HG03469 (cell line): ENCODE measurements around the gene CHN2.

Experiments
- ATAC-seq: cut with Tn5 transposase; IDR thresholded peaks from one replicate; pipeline ENCODE4 v1.9.1; 2021; ENCODE audit warnings: mild to moderate bottlenecking, moderate library complexity, moderate number of reproducible peaks; ENCODE audit not compliant: unreplicated experiment

CHN2 gene

DNA sequence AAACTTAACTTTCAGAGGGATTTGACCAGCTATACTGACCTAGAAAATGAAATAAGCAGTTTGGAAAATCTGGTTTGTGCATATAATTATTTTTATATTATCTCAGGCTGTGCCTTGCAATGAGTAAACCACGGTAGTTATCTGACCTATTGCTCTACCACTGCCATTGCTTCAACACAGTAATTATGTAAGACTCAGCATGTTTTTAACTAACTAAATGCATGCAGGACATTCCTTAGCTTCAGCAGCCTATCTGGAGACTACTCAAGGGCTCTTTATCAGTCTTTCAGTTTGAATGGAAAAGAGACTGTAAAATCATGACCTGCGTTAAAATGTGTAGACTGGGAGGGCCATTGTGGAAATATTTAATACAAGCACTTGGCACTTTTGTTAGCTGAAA, 22.5 kb downstream of the CHN2 start:
- ATAC-seq, result no peak

DNA sequence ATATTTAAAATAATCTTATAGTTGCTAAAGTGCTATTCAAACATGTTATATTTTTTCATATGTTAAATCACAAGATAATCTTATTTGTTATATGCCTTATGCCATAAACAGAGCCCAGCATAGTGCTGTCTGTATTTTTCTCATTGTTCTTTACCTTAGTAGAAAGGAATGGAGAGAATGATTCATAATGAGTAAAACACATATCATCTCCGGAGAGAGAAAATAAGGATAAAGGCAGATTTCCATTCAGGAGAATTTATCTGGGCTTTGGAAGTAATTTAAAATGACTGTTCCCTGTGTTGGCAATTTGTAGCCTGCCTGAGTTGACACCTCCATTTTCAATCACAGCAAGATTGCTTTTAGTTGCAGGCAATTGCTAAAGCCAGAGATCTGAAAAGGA, 30.2 kb downstream of the CHN2 start:
- no peak for ATAC-seq

DNA sequence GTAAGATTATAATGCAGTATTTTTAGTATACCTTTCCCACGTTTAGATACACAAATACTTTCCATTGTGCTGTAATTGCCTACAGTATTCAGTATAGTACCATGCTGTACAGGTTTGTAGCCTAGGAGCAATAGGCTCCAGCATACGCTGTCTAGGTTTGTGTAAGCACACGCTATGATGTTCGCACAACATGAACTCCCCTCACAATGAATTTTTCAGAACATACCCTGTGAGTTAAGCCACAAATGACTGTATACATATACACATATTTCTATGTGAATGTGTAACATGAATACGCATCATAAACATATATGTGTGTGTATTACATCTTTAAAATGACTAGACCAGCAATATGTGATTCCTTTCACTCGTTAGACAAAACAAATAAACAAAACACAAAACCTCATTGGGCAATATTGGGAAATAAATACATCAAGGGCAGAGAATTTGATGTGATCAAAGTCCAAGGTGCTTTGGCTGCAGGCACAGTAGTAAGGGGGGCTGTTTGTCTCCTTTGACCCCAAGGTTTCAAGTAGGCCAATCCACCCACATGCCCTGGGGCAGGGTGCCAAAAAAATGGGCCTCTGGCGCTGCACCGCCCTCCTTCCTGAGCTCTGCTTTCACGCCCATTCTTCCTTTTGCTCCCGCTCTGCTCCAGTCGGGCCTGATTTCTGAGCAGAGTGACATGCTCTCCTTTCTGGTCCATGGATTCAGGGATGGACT, 33.9 kb downstream of the CHN2 start:
- no peak for ATAC-seq

DNA sequence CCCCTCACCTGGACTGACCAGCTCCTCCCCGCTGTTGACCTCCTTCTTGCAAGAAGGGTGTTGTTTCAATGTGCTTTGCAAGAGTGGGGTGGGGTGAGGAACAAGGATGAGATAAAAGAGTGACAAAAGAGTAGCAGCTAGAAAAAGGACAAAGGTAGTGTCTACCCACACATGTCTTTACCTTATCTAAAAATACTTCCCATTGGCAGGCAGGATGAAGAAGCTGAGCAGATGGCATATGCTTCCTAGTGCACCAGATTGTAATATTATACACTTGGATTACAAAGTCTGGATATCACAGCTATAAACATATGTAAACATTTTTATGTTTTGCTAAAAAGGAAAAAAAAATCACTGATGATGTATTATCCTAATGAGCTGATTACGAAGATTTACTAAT, 34.5 kb downstream of the CHN2 start:
- ATAC-seq, result no peak

DNA sequence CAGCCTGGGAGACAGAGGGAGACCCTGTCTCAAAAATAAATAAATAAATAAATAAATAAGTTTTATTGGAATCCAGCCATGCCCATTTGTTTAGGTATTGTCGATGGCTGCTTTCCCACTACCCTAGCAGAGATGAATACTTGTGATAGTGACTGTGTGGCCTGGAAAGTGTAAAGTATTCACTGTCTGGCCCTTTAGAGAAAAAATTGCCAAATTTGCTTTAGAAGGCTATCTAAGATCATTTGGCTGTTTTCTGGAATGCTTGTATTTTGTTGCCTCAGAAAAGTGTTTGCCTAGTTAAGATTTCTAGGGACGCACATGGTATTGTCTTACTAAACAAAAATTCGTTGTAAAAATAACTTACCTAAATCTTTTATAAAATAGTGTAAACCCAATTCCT, 35.4 kb downstream of the CHN2 start:
- no peak for ATAC-seq

DNA sequence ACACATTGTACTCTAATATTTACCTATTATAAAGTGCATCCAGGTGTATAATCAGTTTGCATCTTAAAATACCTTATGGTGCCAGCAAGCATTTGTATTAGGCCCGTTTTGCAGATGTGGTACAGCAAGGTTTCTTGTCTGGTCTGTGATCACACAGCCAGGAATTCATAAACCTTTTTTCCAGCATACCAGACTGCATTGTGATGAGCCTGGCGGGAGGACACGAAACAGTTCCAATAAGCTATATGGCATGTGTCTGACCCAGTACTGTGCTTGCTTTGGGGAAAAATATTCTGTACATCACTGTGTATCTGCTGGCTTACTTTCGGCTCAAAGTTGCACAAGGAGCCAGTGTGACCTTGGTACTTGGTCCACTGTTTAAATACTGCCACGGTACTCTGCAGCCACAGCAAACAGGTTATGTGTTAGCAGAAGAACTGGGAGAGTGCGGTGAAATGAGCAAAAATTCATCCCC, 36.3 kb downstream of the CHN2 start:
- ATAC-seq, result no peak

DNA sequence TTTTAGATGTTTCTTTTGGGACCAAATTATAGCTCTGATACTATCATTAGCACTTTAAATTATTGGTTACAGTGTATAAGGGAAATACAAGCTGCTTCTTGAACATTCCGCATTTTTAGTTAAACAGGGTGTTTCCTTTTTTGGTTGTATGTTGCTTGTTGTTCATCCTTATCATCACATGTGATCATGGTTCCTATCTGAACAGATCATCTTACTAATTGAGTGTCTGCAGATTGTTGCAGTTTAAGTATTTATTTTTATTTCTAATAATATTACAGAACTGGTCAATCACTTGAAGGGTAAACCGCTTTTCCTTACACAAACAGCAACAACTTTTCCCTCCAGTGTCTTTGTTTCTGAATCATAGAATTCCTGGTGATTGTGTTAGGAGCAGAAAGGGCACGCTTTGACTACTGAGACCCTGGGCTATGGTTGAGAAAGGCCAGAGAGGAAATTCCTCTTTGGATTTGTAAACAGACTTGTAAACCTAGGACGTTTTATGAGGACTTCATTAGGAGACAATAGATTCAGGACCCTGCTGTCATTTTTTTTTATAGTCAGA, 37.2 kb downstream of the CHN2 start:
- no peak for ATAC-seq

DNA sequence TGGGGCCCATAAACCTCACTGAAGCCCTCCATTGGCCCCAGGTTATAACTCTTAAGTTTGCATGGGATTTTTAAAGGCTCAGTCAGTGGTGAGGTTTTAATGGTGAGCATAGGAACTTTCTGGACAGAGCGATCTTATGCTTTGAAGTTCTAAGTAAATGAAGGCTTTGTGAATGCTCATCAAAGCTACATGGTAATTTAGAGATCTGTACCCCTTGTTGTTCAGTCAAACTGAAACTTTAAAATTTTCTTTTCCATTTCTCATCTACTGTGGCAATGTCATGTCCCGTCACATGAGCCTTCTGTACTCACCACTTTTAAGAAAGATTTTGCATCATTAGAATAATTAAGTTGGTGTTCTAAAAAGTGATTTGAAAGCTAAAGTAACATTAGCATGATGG, 39.9 kb downstream of the CHN2 start:
- no peak for ATAC-seq

DNA sequence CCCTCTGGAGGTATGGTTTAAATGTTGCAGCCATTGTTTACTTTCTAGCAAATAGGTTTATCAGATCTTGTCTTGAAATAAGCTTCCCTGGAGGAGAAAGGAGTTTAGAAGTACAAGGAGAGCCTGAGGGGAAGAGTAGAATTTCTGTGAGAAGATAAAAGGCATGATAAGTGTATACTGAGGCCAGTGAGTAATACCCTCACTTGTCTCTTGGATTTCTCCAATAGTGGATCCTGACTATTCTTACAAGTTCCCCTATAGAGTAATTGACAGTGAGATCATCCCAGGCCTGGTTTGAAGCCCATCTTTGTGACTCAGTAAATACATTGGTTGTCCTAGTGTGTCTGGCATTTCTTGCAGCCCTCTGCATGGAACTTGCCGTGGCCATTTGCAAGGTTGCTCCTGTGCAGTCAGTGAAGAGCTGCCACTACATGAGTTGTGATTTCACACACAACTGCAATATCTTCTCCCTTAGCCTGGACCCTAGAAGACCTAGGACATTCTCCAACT, 41.6 kb downstream of the CHN2 start:
- no peak for ATAC-seq

DNA sequence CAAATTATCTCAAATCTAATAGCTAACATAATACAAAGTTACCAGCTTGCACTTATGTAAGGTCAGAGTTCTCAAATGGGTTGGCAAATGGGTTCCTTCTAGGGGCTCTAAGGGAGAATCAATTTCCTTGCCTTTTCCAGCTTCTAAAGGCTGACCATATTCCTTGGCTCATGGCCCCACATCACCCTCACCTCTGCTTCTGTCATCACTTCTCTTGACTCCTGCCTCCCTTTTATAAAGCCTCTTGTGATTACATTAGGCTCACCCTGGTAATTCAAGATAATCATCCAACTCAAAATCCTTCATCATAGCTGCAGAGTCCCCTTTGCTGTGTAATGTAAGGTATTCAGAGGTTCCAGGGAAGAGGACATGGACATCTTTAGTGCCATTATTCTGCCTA, 42.1 kb downstream of the CHN2 start:
- no peak for ATAC-seq

DNA sequence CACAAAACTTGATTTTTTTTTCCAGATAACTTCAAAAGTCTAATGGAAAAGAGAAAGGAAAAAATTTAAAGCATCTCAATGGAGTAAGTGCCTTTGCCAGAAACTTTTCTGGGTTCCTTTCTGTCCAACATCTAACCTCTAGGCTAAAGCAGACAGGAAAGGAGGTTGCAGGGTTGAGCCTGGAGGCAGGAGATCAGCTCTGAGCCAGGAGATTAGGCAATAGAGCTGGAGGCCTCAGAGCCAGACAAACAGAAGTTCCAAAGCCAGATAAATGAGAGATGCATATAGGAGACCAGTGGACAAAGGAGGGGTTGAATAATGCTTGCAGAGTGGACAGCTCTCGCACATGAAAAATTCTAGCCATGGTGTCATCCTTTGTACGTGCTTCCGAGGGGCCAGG, 42.9 kb downstream of the CHN2 start:
- ATAC-seq, result no peak

DNA sequence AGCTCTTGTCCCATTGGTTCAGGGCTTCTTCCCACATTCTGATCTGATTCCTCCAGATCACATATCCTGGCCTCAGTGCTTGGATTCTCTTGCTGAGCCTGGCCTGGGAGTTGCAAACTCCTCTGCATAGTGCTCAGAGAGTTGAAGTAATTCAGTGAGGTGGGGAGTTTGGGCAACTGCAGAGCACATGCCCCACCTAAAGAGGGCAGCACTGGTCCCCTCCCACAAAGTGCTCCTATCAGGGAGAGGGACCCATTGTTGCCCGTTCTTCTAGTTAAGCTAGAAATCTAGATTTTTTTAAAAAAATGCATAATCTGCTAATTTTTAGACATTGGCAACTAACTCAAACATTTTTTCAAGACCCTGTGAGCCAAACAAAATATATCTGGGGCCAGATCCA, 45.1 kb downstream of the CHN2 start:
- no peak for ATAC-seq

DNA sequence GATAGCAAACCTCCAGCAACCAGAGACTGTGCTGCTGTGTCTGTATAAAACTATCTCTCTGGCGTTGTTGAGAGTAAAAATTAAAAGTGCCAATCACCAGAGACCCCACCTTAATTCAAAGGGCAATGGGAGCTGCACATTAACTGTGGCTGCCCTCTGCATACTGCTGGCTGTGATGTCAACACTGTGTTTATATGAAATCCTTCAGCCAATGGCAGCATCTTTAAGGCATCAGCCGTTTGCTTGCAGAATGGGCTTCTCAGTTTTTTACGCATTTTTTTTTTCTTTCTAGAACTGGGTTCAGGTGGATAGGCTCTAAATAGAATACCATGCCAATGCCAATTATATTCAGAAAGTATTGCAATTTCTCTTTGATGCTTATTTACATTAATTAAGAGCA, 47.7 kb downstream of the CHN2 start:
- no peak for ATAC-seq

DNA sequence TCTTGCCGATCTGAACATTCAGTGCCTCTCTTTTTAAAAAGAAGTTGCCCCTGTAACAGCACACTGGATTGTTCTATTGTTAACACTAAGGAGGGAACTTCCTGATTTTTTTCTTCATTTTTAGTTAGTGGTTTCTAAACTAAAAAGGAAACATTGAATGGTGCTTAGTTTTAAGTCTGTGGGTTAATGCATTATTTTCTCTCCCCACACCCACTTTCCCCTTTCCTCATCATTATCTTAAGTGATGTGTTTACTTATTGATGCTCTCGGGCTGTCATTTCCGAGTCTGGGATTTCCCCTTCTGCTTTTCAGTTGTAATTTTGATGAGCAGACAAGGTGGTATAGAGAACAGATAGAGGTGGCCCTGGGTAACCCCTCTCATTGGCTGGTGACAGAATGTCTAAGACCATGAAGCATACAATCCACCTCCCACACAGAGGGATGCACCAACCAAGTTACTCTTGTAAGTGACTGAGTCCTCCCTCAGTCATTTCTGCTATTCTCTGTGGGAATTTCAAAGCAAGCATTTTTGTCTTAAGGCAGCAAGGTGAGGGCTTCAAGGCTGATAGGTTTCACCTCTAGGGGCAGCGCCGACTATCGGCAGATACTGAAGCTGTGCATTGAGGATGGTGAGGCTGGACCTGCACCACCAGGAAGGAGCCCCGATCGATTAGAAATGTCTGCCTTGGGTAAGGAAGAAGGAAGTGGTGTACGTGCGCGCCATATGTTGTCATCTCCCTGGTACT, 49.5 kb downstream of the CHN2 start:
- ATAC-seq, result no peak

DNA sequence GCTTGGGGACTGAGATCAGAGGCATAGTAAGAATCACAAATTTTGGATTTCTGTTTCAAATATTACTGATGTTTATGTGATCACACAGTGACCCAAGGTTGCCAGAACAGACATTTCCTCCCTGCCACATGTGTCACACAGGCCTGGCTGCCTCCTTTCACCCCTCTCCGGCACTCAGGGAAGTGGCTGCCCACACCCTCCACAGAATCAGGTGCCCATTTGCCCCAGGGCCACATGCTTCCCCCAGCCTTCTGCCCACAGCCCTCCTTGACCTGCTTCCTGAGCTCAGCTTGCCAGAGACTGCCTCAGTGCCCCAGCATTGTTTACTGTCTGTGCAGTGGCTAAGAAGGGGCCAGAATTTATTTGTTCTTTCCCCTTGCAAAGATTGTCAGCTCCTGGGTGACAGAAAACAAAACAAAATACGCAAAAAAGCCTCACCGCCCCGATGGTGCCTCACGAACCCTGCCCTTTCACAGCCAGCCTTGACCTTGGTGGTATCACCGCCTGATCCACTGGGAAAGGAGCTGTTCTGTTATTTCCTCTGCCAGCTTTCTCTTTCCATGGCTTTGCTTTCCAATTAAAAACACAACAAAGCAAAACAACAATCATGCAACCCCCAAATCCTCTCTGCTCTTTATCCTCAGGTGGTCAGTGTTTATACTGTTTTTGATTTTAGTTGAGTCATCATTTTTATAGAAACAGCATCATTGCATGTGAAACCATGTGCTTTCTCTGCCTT, 52.8 kb downstream of the CHN2 start:
- ATAC-seq, result no peak

DNA sequence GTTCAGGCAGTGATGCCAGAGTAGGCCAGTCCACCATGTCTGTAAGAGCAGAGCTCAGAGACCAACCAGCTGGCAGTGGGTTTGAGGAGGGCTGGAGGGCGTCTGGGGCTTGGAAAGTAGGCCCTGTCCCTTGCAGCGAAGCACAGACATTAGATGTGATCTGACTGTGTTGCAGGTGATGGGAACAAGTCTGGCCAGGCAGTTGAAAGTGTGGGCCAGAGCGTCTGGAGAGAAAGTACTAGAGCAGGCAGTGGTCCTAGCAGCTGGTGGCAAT, 53.3 kb downstream of the CHN2 start:
- no peak for ATAC-seq

DNA sequence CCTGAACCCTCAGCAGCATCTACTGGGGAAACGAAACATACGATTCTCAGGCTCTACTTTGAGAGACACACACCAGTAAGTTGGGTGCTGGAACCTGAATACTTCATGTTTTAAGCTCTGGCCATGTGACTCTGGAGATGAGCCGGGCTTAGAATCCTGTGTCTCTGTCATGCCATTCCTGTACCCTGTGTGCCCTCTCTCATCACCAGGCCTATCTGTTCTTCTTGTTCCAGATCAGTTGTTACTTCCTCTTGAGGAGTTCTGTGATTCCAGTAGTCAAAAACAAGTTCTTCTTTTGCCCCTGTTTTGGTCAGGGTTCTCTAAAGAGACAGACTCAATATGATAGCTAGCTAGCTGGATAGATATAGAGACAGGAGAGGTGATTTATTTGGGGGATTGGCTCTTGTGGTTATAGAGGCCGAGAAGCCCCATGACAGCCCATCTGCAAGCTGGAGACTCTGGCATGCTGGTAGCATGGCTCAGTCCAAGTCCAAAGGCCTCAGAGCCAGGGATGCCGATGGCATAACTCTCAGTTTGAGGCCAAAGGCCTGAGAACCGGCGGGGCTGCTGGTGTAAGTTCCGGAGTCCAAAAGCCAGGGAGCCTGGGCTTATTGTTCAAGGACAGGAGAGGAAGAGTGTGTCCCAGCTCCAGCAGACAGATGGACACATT, 54.3 kb downstream of the CHN2 start:
- no peak for ATAC-seq

DNA sequence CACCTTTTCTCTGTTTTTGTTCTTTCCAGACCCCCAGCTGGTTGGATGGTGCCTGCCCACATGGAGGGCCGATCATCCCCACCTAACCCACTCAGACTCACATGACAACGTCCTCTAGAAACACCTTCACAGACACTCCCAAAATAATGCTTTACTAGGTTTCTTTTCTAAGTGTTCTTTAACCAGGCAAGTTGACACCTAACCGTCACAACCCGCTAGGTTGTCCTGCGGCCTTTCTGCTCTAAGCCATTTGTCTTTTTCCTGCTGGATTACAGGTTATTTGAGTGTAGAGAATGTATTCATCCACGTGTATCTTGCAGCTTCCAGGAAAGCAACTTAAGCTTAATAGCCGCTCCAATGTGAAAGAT, 54.8 kb downstream of the CHN2 start:
- ATAC-seq, result no peak

DNA sequence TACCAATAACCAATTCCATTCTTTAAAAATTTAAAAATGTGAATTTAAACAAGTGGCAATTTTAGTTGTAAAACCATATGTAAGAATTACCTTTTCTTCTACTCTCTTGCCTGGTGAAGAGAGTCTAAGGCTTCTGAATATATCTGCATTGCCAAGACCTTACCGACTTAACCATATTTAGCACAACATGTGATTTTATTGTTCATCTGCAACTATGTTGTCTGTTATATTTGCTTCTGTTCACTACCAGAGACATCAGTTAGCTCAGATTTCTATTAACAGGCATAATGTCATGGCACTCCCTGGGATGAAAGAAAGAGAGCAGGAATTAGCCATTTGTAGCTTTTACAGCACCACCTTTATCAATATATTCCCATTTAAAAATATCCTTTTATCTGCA, 55.3 kb downstream of the CHN2 start:
- no peak for ATAC-seq

DNA sequence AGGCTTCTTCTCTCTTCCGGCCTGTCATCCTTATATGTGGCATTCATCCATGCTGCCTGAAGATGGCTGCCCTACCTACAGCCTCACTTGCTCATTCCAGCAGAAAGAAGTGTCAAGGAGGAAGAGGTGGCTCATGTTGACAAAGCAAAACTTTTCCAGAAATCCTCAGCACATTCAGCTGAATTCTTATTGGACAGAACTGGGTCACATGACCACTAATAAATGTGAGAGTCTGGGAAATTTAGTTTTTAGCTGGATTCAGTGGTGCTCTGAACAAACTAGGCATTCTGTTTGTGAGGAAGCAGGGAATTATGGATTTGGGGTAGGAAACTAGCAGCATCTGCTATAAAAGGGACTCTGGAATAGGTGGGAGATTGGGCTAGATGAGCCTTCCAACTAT, 58.6 kb downstream of the CHN2 start:
- ATAC-seq, result no peak

DNA sequence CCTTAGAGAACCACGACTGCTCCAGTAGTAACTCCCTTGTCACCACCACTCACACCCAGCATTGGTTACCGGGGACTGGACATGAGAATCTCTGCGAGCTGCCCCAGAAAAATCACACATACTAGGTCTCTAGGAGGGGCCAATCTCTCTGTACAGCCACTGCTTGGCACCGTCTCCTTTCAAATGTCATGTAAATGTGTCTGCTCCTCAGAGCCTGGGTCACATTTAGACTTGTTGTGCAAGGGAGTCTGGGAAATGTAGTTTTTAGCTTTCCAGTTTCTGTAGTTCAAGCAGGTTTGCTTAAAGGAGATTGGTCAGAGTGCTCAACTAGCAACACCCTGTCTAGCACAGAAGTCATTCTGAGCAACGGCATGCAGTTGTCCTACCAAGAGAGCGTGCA, 60.0 kb downstream of the CHN2 start:
- no peak for ATAC-seq
